Activated CD4-positive, alpha-beta T cell treated with anti-CD3 and anti-CD28 coated beads, Interleukin-2, amount 10 ng/mL, durations not matched to agents 7 days and 5 days (primary cell): Measurements from ENCODE around the gene EMILIN1. TPM values are rescaled to one million over a fixed set of nuclear protein-coding genes. Genes with fewer than 3 reads are reported as not detected.

Experiments
- CTCF ChIA-PET: fragments of 350-600 bp; sonication (Branson Sonifier 250); formaldehyde crosslinking; loops from one replicate; lab custom pipeline; 2021; ENCODE audit warnings: antibody characterized with exemption; lab: Charles Lee
- POLR2A ChIA-PET: fragments of 350-600 bp; sonication (Branson Sonifier 250); formaldehyde crosslinking; loops from one replicate; lab custom pipeline; 2021; ENCODE audit warnings: antibody characterized with exemption; lab: Charles Lee
- DNase-seq: peaks from one replicate; pipeline ENCODE4 v3.0.0-alpha.2; 2020
- H3K27ac Mint-ChIP-seq: one replicate; pipeline ENCODE4 v1.8.0; 2021; ENCODE audit warnings: mild to moderate bottlenecking, moderate library complexity, mixed read lengths
- H3K27me3 Mint-ChIP-seq: one replicate; pipeline ENCODE4 v1.8.0; 2021; ENCODE audit warnings: mixed read lengths
- H3K36me3 Mint-ChIP-seq: one replicate; pipeline ENCODE4 v1.8.0; 2021; ENCODE audit warnings: low read depth, mixed read lengths
- H3K4me1 Mint-ChIP-seq: one replicate; pipeline ENCODE4 v1.8.0; 2021; ENCODE audit warnings: mixed read lengths
- H3K4me3 Mint-ChIP-seq: one replicate; pipeline ENCODE4 v1.8.0; 2021; ENCODE audit warnings: mild to moderate bottlenecking, moderate library complexity, mixed read lengths
- H3K9me3 Mint-ChIP-seq: one replicate; pipeline ENCODE4 v1.8.0; 2021; ENCODE audit warnings: mixed read lengths
- total RNA-seq, 2 experiments: library from RNA; stranded (reverse); gene quantifications; one replicate each; pipeline ENCODE4 v1.2.3, GENCODE V29; 2021

EMILIN1 gene
- total RNA-seq, 2 experiments from 2014 or later = 0.56 to 0.64 TPM

DNA sequence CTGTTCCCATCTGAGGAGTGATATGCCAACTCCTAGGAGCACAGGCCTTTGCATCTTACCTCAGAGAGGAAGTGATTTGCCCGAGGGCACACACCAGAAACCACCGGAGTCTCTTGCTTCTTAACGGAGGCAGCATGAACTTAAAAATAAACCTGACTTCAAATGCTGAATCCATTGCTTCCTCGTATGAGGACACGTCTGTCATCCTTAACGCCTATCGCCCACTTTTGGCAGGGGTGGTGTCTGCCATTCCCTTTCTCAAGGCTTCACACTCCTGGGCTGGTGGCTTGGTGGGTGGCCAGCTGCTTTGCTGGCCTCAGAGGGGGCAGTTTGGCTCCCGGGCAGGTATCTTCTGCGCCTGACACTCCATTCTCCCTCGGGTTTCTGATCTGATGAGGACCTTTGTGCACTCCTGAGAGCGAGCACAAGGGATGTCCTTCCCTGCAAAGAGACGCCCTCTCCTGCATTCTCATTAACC, 57.1 kb downstream of the EMILIN1 start:
- ChIA-PET CTCF (interaction anchor here (1.0 to 2.5 kb wide), 2 partner anchors 12 to 14 kb away, joined by 3 to 11 read pairs; partner anchors contain the start of gene ABHD1), POLR2A (no interaction called here)
- H3K4me3 Mint-ChIP-seq = peak overlapping the region; percentile 79
- H3K27ac Mint-ChIP-seq = peak overlapping the region; percentile 94
- no peak for DNase-seq
- peaks cover 21% of the 10 kb centered on the region for H3K36me3 Mint-ChIP-seq
- no peaks in the 10 kb centered on the region for H3K27me3 Mint-ChIP-seq
- H3K9me3 Mint-ChIP-seq = no peaks in the 10 kb centered on the region
- H3K4me1 Mint-ChIP-seq = peaks cover 29% of the 10 kb centered on the region

Other genes starting within 250 kb of the EMILIN1 start
- gene DPYSL5, start 230.5 kb upstream of the EMILIN1 start, total RNA-seq = not detected
- gene MAPRE3, start 108.0 kb upstream of the EMILIN1 start, total RNA-seq = 1 to 10 TPM in 1 of 2 experiments, under 1 TPM in 1; 1.00 to 1.3 TPM
- gene TMEM214, start 45.6 kb upstream of the EMILIN1 start, total RNA-seq = 10 to 100 TPM; 73.2 to 77.1 TPM
- 10 to 100 TPM; 17.9 to 19.1 TPM for gene AGBL5, start 26.9 kb upstream of the EMILIN1 start, total RNA-seq
- 100 to 1,000 TPM; 309 to 386 TPM for gene OST4, start 7.0 kb upstream of the EMILIN1 start, total RNA-seq
- 10 to 100 TPM in 1 of 2 experiments, 1 to 10 TPM in 1; 9.7 to 10.6 TPM for gene KHK, start 8.2 kb downstream of the EMILIN1 start, total RNA-seq
- 1 to 10 TPM in 1 of 2 experiments, under 1 TPM in 1; 0.92 to 1.3 TPM for gene CGREF1, start 40.5 kb downstream of the EMILIN1 start, total RNA-seq
- gene ABHD1, start 45.2 kb downstream of the EMILIN1 start, total RNA-seq = under 1 TPM; 0.10 to 0.25 TPM
- 10 to 100 TPM; 60.0 to 65.3 TPM for gene PREB, start 56.0 kb downstream of the EMILIN1 start, total RNA-seq
- not detected for gene PRR30, start 60.8 kb downstream of the EMILIN1 start, total RNA-seq
- gene TCF23, start 70.4 kb downstream of the EMILIN1 start, total RNA-seq = not detected
- 10 to 100 TPM; 72.5 to 81.8 TPM for gene ATRAID, start 133.4 kb downstream of the EMILIN1 start, total RNA-seq
- gene SLC5A6, start 133.7 kb downstream of the EMILIN1 start, total RNA-seq = 10 to 100 TPM; 34.2 to 39.2 TPM
- gene CAD, start 138.8 kb downstream of the EMILIN1 start, total RNA-seq = 10 to 100 TPM; 63.7 to 66.1 TPM
- gene SLC30A3, start 184.4 kb downstream of the EMILIN1 start, total RNA-seq = under 1 TPM; 0.23 to 0.45 TPM
- not detected for gene DNAJC5G, start 196.8 kb downstream of the EMILIN1 start, total RNA-seq
- gene TRIM54, start 203.8 kb downstream of the EMILIN1 start, total RNA-seq = not detected
- 1 to 10 TPM; 2.3 to 2.8 TPM for gene UCN, start 229.8 kb downstream of the EMILIN1 start, total RNA-seq
- 10 to 100 TPM; 80.8 to 83.6 TPM for gene MPV17, start 244.5 kb downstream of the EMILIN1 start, total RNA-seq